GM12864 (cell line): ENCODE results near the gene DIS3L2.
A peak's percentile ranks its signal among the peaks of the same experiment; 100 is the strongest.

ENCODE experiments used
- DNase-seq: peaks from one replicate; pipeline ENCODE4 v3.0.0-alpha.2; 2011; ENCODE audit warnings: low read depth
- H3K4me3 ChIP-seq: 2 replicates; pipeline ENCODE4 v1.5.1; 2011; ENCODE audit warnings: mild to moderate bottlenecking, low read depth, low read length, control low read depth
- CTCF ChIP-seq: IDR thresholded peaks from 2 replicates; pipeline ENCODE4 v1.5.1; 2011; ENCODE audit warnings: low read depth, mild to moderate bottlenecking, moderate library complexity, low read length, control low read depth, inconsistent platforms; ENCODE audit errors: missing control alignments

The DIS3L2 gene

GRCh38 chr2:231961349-231962166 lies at the start of gene DIS3L2:
Gene DIS3L2, plus strand, starts transcription at chr2:231961713. Its CDS starts 53,215 bp downstream, at chr2:232014928.
- DNase-seq, result peak; percentile 40
- no peak for TF ChIP-seq CTCF
- peak within 1 kb of the TSS; percentile 97 for H3K4me3 ChIP-seq

GRCh38 chr2:231914077-231914690 lies 47.3 kb upstream of the DIS3L2 start:
- no peak for DNase-seq
- H3K4me3 ChIP-seq, result no peak overlapping the region
- no peak for TF ChIP-seq CTCF

- TF ChIP-seq CTCF, result no peak
- DNase-seq, result no peak
Measured at GRCh38 chr2:231917280-231918066, 44.0 kb upstream of the DIS3L2 start.

GRCh38 chr2:231918501-231919330 lies 42.8 kb upstream of the DIS3L2 start:
- DNase-seq, result no peak

More at GRCh38 chr2:231917280-231918066, 44.0 kb upstream of the DIS3L2 start:
- H3K4me3 ChIP-seq, result no peak overlapping the region

GRCh38 chr2:231919341-231920035 lies 42.0 kb upstream of the DIS3L2 start:
- no peak for TF ChIP-seq CTCF
- no peak for DNase-seq
- H3K4me3 ChIP-seq, result no peak overlapping the region

More at GRCh38 chr2:231918501-231919330, 42.8 kb upstream of the DIS3L2 start:
- no peak overlapping the region for H3K4me3 ChIP-seq
- TF ChIP-seq CTCF, result no peak

GRCh38 chr2:231920366-231920765 lies 41.1 kb upstream of the DIS3L2 start:
- TF ChIP-seq CTCF, result no peak
- H3K4me3 ChIP-seq, result no peak overlapping the region
- DNase-seq, result no peak
